AG09309 (cell line): ENCODE results near the gene LAD1.

ENCODE experiments used
- DNase-seq: peaks from one replicate; pipeline ENCODE4 v3.0.0-alpha.2; 2010; ENCODE audit warnings: low read depth
- H3K4me3 ChIP-seq: 2 replicates; pipeline ENCODE4 v1.5.1; 2011; ENCODE audit warnings: mild to moderate bottlenecking, low read depth, low read length, moderate library complexity; ENCODE audit not compliant: control insufficient read depth
- CTCF ChIP-seq: IDR thresholded peaks from 2 replicates; pipeline ENCODE4 v1.5.1; 2011; ENCODE audit warnings: mild to moderate bottlenecking, low read depth, low read length, inconsistent platforms; ENCODE audit not compliant: insufficient read depth, control insufficient read depth; ENCODE audit errors: missing control alignments

Gene LAD1

GRCh38 chr1:201356236-201356635 is 42.9 kb downstream of the LAD1 start:
- H3K4me3 ChIP-seq, result no peak overlapping the region
- no peak for TF ChIP-seq CTCF
- DNase-seq, result no peak

GRCh38 chr1:201355471-201355870 is 43.7 kb downstream of the LAD1 start:
- H3K4me3 ChIP-seq, result no peak overlapping the region
- no peak for DNase-seq
- TF ChIP-seq CTCF, result no peak

GRCh38 chr1:201354901-201355295 is 44.2 kb downstream of the LAD1 start:
- no peak for TF ChIP-seq CTCF
- no peak overlapping the region for H3K4me3 ChIP-seq
- no peak for DNase-seq

- DNase-seq, result no peak
- no peak overlapping the region for H3K4me3 ChIP-seq
- no peak for TF ChIP-seq CTCF
These were observed 44.8 kb downstream of the LAD1 start for GRCh38 chr1:201354151-201354900.

GRCh38 chr1:201353186-201353940 is 45.8 kb downstream of the LAD1 start:
- no peak overlapping the region for H3K4me3 ChIP-seq
- no peak for TF ChIP-seq CTCF
- no peak for DNase-seq

- H3K4me3 ChIP-seq, result no peak overlapping the region
- no peak for DNase-seq
- TF ChIP-seq CTCF, result no peak
These were observed 47.5 kb downstream of the LAD1 start for GRCh38 chr1:201351617-201352016.
